Pons (tissue), 1 donor: ENCODE measurements around the gene CTNNA2.
A peak's percentile ranks its signal among the peaks of the same experiment; 100 is the strongest.
"Not testable (repeated sequence)": the region's sequence is repeated elsewhere in the genome, so short reads cannot be mapped to it uniquely, and the experiment has no call there.

Source experiments
- DNase-seq: peaks from one replicate; pipeline ENCODE4 v3.0.0-alpha.2; 2016; ENCODE audit warnings: low spot score

The CTNNA2 gene

DNA sequence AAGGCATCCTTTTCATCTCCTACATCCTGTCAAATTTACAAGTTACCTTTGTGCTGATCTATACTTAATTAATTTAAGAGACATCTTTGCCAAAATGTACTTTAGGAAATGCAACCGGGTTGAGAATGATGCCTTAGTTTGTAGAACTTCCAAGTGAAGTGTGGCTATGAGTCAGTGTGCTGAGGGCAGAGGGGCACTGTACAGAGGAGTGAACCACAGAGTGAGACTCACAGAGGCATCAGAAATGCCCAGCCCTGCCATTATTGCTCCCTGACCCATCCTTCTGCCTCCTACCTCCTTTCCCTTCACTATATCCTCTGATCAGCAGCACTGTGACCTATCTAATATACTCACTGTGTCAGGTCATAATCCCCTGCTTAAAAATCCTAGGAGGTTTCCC, 471.6 kb downstream of the CTNNA2 start:
- no peak for DNase-seq

DNA sequence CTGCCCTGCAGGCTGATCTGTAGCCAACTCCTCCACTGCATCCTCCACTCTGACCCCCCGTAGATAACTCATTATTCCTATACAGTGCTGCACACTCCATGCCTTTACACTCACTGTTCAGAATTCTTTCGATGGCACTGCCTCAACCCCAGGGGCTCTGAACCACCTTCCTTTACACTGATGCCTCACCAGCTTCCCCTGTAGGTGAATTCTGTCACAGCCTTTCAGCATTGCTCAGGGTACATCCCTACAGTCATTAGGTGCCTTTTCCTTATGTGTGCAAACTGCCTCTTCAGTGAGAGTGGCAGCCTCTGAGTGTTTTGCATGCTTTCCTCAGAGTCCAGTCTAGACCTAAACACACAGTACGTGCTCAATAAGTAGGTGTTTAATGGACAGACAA, 472.3 kb downstream of the CTNNA2 start:
- no peak for DNase-seq

DNA sequence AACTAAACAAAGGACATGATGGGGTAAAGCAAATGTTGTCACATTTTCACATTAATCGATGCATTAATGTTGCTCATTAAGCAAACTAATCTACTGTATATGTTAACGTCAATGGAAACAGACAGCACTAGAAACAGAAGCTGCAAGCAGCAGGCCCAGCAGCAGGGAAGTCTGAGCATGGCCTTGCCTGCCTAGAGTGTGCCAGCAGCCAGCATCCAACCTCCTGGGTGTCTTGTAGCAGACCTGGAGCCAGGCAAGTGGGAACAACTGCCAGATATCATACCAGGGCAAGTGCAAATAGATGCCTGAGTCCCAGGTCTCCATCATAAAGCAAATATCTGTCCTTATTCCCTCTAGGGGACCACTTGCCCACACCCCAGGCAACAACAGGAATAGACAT, 472.7 kb downstream of the CTNNA2 start:
- peak; percentile 23 for DNase-seq

DNA sequence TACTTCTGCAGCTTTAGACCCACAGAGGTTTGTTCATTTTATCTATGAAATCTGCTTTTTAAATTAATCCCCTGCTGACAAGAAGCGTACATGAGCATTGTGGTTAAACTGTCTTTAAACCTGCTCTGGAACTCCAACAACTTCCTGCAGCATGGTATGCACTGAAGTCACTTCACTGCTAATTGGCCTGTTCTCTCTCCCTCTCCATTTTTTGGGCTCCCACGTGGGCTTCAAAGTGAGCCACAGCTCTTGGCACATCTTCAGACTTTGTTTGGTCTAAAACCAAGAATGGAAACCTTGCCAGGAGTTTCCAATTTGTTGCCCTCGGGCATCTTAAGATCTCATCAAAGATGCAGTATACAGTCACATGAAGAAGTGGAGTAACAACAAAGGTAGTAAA, 480.3 kb downstream of the CTNNA2 start:
- DNase-seq = no peak

DNA sequence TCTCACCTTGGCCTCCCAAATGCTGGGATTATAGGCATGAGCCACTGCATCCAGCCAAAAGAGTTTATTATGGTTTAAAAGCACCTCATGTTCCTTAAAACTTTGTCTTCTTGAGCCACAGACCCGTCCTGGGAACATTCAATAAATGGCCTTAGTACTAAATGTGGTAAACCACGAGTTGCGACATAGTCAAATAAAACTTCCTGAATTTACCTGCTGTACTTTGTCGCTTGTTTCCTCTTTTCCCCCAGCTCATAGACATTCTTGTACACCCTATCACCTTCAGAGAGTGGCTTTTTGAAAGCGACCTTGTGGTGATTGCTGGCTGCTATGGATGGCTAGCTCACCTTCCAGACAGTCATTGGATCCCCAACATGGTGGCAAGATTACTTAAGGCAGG, 481.3 kb downstream of the CTNNA2 start:
- DNase-seq = no peak

DNA sequence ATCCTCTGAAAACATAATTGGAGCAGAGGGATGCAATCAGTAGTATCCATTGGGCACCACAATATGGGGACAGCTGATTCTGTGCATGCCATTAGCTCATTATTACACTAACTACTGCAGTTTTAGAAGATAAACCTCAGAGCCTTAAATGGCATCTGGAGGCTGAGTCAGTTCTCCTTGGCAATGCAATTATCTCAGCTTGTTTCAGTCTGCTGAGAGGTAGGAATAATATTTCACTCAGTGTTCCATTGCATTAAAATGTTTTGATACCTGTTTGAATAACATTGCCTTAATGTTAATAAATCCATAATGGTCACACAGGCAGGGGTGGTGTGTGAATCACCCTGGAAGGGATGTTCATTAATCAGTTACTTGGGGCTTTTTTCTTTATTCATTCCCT, 482.1 kb downstream of the CTNNA2 start:
- DNase-seq = no peak

DNA sequence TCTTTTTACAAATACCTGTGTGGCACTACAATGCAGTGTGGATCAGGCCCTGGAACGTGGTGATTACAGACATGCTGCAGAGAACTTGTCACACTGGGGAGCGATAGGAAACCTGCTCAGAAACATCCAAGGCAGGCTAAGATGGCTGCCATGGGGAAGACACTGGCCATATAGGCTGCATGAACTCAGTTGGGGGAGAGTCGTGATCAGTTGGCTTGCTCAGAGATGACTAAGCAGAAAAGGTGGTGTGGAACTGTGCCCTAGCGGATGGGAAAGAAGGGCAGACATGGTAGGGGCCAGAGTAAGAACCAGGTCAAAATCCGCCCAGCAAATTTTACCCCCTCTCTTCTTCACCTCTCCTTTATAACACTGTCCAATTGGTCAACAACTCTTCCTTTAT, 483.9 kb downstream of the CTNNA2 start:
- no peak for DNase-seq

DNA sequence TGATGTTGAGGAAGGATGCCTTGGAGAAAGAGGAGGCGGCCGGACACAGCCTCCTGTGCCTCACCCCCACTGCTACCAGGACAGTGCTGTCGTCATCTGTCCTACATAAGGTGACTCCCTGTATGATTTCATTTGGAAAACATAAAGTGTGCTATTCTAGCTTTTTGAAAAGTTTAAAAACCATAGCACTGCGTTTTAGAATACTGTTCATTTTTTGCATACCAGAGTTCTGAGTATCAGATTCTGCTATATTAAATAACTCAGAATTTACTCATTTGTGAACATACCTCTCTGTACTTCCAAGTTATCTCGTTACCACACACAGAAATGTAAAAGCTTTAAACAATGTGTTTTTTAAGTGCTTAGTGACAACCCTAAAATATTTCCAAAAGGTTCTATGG, 488.9 kb downstream of the CTNNA2 start:
- no peak for DNase-seq

DNA sequence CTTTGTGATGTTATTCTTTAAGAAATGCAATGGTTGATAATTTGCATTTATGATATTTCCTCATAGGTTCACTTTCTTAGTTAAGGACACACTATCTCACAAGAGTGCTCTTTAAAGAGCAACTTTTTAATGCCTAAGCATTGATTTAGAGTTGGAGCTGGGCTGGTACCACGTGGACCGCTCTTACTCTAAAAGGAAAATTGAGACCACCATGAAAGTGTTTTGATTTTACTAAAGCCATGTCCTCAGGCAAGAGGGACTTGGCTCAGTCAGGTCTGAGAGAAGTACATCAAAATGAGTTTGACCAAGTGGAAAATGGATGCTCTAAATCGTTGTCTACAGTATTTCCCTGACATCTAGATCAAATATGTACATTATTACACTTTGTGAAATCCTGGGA, 489.3 kb downstream of the CTNNA2 start:
- DNase-seq = no peak

DNA sequence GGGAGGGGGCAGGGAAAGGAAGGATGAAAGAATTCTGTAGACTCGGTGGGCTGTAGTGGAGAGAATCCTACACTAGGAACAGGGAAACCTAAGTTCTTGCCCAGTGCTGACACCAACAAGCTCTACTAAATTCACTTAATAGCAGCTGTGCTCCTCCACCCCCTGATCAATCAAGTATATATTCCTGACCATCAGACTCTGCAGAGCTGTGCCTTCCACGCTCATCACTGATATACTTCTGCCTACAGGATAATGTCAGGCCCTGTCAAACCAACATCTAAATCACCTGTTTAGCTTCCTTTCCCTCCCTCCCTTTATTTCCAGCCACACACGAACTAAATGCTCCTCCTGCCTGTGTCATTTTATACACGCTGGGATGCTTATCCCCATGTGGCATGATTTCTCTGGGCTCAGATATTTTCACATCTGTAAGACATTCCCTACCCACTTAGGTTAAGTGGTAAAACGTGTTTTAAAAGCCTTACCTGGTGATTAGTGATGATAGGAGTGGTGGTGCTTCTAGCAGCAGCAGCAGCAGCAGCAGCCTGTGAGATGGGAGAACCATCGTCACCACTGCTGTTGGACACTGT, 489.8 kb downstream of the CTNNA2 start:
- no peak for DNase-seq

DNA sequence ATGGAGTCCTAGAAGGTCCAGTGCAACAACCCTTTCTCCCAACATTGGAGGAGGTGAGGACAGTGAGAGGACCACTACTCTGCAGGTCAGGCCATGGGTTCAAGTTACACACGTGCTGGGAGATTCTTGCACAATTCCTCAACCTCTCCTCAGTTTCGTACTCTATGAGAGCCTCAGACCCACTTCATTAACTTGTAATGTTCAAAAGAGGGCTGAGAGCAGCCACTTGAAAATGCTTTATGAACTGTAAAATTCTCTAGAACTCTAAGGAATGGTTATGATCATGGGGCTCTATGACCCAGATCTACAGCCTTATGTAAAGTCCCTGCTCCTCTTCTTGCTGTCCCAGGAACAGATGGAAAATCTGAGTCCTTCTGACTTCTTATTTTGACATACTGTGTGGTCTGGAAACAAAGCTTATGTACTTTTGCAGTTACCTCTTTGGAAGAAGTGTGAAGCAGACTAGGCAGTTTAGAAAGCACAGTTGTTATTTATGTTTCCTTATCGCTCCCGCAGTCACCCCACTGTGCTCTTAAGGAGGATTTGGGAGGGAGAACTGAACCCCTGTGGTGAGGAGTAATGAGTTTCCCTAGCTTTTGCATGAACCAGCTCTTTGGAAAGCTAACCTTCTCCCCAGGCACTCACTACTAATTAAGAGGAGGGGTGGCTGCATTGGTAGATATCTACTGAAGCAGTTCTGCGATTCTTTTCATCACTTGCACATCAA, 495.1 kb downstream of the CTNNA2 start:
- no peak for DNase-seq

DNA sequence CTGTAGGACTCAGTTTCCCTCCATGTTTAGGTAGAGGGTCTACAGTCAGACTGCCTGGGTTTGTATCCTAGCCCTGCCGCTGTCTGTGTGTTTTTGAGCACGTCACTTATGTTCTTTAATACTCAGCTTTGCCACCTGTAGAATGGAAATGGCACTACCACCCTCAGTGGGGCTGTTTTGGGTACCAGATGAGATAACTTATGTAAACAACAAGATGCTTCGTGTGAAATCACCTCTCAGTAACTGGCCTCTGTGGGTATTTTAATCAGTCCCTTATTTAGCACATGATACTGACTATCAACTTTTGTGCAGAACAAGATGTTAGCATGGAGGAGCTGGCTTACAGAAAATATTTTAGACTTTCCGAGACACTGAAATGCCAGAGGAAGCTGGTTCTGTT, 495.7 kb downstream of the CTNNA2 start:
- no peak for DNase-seq

DNA sequence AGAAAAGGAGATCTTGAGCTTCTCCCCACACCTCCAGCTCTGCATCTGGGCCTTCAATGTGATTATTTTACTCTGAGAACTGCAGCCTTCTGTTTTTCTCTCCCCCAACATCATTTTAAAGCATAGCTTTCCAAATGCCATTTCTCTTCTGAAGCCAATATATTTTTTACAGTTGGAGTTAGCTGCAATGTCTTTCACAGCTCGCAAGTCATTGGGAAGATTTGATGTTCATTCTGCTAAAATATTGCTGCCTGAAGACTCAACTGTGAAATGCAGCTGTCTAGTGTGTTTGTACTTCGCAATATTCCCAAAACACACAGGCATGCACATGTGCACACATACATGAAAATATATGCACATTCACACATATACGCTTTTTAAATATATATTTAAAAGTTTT, 496.4 kb downstream of the CTNNA2 start:
- DNase-seq = no peak

DNA sequence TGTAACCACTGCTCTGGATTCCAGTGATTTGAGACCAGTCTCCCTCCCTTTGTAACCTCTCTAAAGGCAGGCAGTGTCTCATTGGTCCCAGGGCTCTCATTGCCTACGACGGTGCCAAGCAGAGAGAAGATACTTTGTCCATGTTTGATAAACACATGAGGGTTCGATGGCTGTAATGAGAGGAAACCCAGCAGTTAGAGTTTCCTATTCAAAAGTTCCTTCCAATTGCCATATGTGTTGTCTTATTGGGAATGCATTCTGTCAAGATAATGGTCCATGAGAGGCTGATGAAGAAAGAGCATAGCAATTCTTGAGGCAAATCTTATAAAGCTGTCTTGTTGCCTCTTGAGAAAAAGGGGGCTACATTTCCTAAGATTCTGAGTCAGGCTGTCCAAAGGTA, 499.2 kb downstream of the CTNNA2 start:
- DNase-seq = no peak

DNA sequence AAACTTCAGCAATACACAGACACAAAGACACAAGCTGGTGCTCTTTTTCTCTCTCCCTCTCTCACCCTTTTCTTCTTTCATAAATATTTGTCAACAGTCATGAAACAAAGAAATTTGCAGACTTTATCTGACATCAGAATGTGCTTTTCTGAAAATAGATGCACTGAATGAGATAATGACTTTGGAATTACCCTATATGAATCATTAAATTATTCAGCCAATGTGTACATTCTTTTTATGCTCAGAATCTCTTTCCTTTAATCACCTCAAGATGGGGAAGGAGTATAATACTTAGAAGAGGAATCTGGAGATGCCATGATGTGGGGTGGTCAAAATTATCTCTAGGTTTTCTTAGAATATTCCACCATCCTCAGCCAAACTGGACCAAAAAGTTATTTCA, 501.8 kb downstream of the CTNNA2 start:
- no peak for DNase-seq

DNA sequence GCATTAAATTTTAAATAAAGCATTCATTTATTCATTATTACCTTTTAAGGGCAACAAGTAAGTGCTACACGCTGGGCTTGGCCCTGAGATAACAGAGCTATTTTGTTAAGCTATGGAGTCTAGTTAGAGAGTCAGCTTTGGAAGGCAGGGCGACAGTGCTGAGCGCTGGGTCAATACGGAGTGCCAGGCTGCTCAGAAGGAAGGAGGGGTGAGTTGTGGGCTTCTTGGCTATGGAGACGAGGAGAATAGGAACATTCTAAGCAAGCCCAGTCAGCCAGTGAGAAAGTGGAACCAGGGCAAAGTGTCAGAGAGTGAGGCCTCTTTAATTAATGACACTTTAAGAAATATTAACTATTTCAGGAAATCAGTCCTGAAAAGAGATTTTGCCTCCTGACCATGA, 503.3 kb downstream of the CTNNA2 start:
- DNase-seq = peak; percentile 5

DNA sequence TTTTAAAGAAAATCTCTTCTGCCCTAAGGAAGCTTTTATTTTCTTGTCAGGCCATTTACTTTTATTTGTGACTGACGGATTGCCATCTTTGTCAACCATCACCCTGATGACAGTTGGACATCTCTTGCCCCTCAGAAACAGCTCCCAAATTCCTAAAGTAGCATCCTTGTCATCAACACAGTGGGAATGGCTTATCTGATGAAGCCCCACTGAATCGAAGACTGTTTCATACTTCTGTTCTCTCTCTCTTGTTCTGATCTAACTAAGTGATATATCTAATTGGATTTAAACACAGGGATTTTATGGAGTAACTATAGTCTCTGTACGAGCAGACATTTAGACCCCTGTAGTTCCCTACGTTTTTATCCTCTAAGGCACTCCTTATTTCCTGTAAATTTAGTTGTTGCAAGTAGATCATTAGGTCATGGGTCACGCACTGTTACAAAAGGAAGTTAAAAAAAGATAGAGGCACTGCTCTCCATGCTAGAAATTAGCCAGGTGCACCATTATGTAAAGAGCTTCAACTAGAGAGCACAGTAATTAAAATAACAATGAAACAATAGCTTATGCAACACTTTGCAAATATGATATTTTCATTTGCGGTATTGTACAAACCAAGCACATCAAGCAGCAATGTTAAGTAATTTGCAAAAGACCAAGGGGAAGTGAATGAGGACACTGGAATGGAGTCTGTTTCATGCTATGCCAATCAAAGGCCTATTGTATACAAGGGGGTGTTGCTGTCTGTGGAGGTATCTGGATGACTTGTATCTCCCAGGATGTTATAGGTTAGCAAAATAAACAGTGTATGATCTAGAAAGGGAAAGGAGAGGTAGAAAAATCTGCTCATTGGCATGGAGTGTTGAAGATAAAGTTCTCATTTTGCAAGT, 507.0 kb downstream of the CTNNA2 start:
- no peak for DNase-seq

DNA sequence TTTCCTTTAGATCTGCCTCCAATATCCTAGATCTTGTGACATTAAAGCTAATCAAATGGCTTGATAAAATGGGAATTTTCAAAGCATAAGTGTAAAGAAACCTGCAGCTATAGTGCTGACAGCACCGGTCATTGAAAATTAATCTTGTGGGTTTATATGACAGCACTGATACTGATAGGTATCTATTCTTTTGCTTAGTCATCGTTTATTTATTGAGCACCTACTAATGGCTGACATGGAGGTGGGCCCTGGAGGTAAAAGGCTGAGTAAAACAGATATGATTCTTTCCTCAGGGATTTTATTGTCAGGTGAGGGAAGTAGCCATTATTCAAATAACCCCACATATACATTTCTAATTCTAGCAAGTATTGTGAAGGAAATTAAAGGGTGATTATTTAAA, 509.2 kb downstream of the CTNNA2 start:
- DNase-seq = no peak

DNA sequence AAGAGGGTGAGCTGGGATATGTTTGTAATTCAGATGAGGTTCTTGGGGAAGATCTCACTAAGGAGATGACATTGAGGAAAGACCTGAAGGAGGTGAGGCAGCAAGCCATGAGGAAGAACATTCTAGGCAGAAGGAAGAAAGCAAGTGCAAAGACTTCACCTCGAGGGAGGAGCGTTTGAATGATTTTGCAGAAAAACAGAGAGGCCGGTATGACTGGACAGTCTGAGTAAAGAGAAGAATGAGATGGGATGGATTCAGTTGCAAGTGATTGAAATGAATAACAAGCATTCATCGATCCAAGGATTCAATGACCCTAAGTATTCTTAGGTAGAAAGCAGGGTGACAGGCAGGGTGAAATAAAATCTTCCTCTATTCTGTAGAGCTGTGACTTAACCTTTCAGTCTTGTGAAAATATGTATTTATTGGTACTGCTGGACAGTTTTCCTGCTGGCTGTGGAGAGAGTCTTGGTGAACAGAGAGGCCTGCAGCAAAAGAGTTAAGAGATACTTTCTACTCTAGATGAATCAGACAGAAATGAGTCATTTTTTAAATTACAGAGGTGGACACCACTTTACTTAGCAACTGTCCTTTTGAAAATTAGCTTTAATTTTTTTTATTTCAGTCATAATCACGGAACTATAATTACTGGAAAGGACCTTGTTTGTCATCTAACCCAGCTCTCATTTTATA, 513.3 kb downstream of the CTNNA2 start:
- no peak for DNase-seq

DNA sequence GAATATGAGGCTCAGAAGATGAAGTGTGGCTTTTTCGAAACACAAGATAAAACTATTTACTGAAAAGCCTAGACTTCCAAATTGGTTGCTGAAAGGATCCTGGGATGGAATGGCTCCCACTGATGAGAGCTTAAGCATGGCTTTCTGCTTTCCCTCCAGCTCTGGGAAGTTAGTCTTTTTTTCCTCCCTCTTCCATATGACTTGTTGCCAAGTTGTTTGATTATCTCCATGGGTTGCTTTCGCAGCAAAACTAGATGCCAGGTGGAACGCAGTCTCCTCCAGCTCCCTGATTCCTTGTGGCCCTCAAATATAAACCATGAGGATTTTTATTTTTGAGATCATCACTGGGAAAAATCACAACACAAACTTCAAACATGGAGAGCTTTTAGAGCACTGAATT, 515.2 kb downstream of the CTNNA2 start:
- DNase-seq = no peak

DNA sequence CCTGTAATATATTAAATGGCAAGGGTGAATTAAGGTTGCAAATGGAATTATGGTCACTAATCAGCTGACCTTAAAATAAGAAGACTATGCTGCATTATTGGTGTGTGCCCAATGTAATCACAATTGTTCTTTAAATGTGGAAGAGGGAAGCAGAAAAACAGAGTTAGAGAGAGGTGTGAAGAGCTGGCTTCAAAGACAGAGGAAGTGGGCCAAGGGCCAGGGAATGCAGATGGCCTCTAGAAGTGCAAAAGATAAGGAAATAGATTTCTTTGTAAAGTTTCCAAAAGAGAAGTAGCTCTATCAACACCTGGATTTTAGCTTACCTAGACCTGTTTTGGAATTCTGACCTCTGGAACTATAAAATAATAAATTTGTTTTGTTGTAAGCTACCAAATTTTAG, 515.7 kb downstream of the CTNNA2 start:
- DNase-seq = no peak

DNA sequence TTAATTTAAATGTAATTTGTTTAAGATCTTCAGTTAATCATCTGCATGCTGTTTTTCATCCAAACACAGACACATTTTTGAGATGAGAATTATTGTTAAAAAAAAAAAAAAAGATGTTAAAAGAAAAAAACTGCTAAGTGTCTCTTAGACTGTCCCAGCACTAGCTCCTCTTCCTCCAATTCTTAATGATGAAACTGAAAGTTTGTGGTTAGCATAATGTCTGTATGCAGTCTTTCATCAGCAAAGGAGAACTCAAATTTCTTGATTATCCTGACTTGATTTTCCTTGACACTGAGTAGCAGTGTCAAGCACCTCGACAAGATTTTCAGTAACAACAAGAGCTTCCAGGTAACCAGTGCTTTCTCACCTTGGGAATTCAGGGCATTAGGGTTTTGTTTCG, 517.3 kb downstream of the CTNNA2 start:
- no peak for DNase-seq

DNA sequence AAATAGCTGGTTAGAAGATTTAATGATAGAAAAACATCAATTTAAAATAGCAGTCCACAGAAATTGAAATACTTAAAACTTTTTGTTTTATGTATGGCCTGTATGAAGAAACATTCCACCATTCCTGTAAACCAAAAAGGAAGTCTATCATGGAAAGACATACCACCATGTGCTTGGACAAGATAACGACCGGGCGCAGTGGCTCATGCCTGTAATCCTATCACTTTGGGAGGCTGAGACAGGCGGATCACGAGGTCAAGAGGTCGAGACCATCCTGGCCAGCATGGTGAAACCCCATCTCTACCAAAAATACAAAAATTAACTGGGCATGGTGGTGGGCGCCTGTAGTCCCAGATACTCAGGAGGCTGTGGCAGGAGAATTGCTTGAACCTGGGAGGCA, 519.8 kb downstream of the CTNNA2 start:
- not testable (repeated sequence) for DNase-seq
